AG09319 (cell line): ENCODE measurements around the gene PSMA6.
"Not testable (repeated sequence)": the region's sequence is repeated elsewhere in the genome, so short reads cannot be mapped to it uniquely, and the experiment has no call there.

Experiments
- DNase-seq: peaks from one replicate; pipeline ENCODE4 v3.0.0-alpha.2; 2010; ENCODE audit warnings: low read depth; ENCODE audit errors: extremely low read depth
- TF ChIP-seq, protein P1 (sequence below): IDR thresholded peaks from 2 replicates; pipeline ENCODE4 v1.5.1; 2011; ENCODE audit warnings: low read depth, mild to moderate bottlenecking, inconsistent platforms, low read length, moderate library complexity

The PSMA6 gene

DNA sequence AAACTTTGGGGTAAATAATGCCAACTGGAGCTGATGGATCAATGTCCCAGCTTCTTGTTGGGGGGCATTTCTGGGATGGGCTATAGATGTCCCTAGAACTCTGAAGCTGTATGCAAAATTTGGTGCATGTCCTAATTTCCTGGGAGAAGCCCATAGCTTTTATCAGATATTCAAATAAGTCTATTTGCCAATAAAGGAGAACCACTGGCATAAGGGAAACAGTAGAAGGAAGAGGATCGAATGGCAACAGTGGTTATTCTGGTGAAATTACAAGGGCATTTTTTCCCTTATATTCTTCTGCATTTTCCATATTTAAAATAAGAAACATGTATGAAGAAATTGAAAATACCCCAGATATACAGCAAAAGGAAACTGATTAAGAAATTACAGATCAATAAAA lies 34.2 kb downstream of the PSMA6 start:
- DNase-seq = no peak
- TF ChIP-seq, protein P1, sequence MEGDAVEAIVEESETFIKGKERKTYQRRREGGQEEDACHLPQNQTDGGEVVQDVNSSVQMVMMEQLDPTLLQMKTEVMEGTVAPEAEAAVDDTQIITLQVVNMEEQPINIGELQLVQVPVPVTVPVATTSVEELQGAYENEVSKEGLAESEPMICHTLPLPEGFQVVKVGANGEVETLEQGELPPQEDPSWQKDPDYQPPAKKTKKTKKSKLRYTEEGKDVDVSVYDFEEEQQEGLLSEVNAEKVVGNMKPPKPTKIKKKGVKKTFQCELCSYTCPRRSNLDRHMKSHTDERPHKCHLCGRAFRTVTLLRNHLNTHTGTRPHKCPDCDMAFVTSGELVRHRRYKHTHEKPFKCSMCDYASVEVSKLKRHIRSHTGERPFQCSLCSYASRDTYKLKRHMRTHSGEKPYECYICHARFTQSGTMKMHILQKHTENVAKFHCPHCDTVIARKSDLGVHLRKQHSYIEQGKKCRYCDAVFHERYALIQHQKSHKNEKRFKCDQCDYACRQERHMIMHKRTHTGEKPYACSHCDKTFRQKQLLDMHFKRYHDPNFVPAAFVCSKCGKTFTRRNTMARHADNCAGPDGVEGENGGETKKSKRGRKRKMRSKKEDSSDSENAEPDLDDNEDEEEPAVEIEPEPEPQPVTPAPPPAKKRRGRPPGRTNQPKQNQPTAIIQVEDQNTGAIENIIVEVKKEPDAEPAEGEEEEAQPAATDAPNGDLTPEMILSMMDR = no peak

DNA sequence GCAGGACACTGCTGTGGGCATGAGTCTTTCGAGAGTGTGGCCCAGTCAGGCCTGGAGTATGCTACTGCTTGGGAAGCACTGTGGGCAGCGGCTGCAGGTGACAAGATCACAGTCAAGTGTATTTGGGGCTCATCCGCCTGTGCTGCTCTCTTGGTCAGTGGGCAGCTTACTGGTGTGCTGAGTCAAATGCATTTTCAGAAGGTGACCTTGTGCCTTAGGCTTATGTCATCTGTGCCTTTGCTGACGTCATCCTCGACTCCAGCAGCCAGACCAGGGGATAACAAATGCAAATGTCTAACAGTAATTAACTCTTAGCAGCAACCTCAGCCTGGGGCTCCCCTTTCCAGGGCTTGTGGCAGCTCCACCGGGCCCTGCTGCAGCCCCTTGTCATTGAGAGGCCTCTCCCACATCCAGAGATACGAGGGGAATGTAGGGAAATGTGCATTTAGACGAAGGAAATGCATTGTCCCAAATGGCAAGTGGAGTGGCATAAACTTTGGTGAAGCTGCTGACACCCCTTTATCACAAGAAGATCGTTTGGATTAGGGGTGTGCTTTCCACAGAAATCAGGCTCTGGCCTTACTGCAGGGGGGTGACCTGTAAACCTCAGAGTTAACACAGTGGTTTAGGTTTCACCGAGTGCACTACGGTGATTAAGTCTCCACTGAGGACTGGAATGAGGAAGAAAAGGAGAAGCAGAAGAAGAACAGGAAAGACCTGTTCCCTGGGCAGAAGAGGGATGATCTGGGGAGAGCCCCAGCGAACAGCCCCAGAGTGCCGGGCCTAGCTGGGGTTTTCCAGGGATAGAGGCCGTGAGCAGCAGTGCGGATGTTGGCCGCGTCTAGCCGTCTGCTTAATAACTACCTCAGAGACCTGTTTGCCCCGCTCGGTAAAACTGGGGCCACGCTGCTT lies 39.7 kb downstream of the PSMA6 start:
- TF ChIP-seq, protein P1 = no peak
- DNase-seq = no peak

DNA sequence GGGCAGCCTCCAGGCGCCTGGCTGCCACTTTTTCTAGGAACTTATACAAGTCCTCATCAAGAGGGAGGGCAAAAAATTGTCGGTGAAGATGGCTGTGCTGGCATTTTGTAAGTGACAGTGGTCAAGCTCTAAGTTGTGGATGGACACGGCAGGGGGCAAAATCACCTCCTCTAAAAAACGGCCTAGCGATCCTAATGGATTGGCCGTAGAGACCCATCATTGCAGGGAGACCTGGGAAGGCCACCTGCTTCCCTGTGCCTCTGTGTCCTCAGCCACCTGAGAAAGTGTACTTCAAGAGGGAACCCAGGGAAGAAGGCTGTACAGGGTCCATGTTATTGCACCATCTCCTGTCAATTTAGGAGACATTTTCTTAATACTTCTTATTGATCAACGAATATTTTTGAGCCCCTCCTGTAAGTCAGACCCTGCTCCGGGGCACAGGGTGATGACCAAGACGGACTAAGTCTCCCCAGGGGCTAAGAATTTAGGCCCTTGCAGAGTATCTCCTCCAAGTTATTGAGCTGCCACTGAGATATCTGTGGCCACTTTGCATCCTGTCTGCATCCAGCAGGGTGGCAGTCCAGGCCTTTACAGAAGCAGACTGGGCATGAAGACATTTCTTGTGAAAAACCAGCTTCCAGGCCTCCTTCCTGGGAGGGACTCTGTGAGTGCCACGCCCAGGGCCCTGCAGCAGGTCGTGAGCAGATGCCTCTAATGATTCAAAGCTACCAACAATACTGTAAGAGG lies 40.5 kb downstream of the PSMA6 start:
- DNase-seq = no peak
- TF ChIP-seq, protein P1 = no peak

DNA sequence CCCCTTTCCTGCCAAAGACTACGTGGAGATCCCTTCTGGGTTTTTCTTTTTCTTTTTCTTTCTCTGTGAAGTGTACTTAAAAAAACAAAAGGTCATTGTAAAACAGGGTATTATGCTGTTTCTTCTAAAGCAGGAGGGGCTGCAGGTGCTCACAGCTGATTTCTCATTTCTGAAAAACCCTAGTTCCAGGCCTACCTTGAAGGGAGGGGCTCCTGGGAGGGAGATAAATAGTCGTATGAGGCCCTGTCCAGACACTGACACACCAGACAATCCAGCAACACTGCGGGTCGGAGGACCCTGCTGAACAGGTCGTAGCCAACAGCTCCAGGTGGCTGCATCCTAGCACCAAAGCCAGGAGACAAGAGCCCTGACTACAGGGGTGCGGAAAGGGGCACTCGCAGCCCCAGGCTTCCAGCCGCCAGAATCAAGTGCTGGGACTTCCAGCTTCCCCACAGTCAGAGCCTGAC lies 41.1 kb downstream of the PSMA6 start:
- TF ChIP-seq, protein P1 = no peak
- DNase-seq = no peak

DNA sequence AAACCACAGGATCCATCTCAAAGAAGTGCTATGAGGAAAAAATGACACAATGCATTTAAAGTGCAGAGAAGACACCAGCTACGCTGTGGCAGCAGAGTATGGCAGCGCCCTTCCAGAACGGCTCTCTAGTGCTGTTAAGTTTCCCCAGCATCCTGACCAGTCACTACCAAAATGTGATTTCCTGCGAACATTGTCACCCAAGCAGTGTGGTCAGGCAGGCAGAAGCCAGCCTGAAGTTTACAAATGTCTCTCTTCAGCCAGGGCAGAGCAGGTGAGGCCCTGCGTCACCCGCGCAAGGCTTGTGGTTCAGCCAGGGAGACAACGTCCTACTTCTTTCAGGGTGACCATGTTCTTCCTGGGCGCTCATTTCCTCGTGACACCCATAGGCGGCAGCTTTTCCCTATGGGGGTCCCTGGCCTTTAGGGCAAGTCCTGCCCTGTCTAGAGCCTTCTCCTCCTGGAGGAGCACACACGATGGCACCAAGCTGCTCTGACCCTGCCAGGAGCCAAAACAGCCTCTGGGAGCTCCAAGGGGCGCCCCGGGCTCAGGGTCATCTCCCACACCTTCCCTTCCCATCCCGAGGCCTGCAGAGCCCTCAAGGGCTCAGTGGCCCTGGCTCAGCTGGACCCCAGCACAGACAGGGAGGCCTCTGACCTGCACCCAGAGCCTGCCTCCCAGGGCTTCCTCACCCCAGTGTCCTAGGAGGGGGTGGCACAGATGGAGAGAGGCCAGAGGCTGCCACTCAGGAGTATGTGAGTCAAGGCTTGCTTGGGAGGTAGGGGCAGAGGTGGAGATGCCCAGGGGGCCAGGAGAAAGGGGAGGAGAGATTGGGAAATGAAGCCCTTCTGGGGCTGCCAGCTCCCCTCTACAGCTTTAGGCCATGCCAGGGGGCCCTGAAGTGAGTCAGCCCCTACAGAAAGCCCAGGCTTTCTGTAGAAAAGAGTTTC lies 41.9 kb downstream of the PSMA6 start:
- TF ChIP-seq, protein P1 = no peak
- no peak for DNase-seq

DNA sequence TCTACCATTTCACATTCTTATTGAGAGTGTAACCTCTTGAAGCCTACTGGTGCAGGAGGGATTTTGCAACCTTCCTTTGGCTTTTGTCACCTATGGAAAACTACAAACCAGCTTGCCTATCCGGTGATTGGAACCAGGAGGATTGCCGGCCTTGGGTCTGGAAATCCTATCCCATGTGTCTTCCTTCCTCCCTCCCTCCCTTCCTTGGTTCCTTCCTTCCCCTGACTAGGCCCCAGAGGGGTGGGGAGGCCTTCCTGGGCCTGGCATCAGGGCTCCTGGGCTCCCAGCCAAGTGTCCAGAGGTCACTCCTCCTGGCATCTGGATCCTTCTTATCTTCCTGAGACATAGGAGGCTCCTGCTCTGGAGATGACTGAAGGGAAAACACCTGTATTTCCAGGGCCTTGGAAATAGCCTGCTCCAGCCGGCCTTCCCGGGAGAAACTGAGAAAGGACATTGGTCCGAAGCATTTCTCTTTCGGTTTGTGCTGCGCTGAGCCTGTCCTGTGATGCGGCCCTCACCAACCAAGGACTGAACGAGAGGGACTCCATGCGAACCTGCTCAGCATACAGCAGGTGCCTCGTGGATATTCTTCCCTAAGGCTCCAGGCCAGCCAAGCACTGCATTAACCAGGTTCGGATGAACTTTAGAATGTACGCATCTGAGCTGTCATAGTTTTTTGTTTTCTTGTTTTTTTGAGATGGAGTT lies 43.4 kb downstream of the PSMA6 start:
- TF ChIP-seq, protein P1 = no peak
- DNase-seq = no peak

DNA sequence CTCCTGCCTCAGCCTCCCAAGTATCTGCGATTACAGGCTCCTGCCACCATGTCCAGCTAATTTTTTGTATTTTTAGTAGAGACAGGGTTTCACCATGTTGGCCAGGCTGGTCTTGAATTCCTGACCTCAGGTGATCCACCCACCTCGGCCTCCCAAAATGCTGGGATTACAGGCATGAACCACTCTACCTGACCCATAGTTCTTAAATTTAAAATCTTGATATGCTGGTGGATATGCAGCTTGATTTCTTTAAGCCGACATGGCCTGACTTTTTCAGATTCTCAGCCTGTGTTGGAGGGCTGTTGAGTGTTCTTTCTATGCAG lies 44.0 kb downstream of the PSMA6 start:
- not testable (repeated sequence) for DNase-seq
